GM23338 (cell line): ENCODE results near the gene ANKMY2. TPM values are rescaled to one million over a fixed set of nuclear protein-coding genes. Genes with fewer than 3 reads are reported as not detected.

Experiments used
- ATAC-seq: fragments of 200-7000 bp; cut with Tn5 transposase; 3 replicates; pipeline ENCODE4 v1.9.1; 2020
- DNase-seq: peaks from one replicate; pipeline ENCODE4 v3.0.0-alpha.2; 2015; ENCODE audit warnings: low spot score
- H2AFZ ChIP-seq: fragments of 200-600 bp; sonication (generic); 2 replicates; pipeline ENCODE4 v1.8.0; 2016; ENCODE audit warnings: antibody characterized with exemption, mild to moderate bottlenecking, moderate library complexity
- H3F3A ChIP-seq: fragments of 200-600 bp; sonication (generic); replicated peaks from 2 replicates; pipeline ENCODE4 v1.8.0; 2017; ENCODE audit warnings: antibody characterized with exemption, mixed run types, low read depth
- H3K27ac ChIP-seq: fragments of 200-600 bp; sonication (generic); 2 replicates; pipeline ENCODE4 v1.6.1; 2016; ENCODE audit warnings: low read depth
- H3K27me3 ChIP-seq: fragments of 200-600 bp; sonication (generic); 2 replicates; pipeline ENCODE4 v1.8.0; 2016; ENCODE audit warnings: mild to moderate bottlenecking, mixed run types, moderate library complexity; ENCODE audit not compliant: insufficient read depth
- H3K36me3 ChIP-seq: fragments of 200-600 bp; sonication (generic); 2 replicates; pipeline ENCODE4 v1.8.0; 2016; ENCODE audit warnings: mild to moderate bottlenecking; ENCODE audit not compliant: insufficient read depth
- H3K4me1 ChIP-seq: fragments of 200-600 bp; sonication (generic); 2 replicates; pipeline ENCODE4 v1.8.0; 2016; ENCODE audit warnings: mild to moderate bottlenecking, moderate library complexity; ENCODE audit not compliant: insufficient read depth
- H3K4me2 ChIP-seq: fragments of 200-600 bp; sonication (generic); 2 replicates; pipeline ENCODE4 v1.7.1; 2017; ENCODE audit warnings: mixed run types
- H3K4me3 ChIP-seq: fragments of 200-600 bp; sonication (generic); 2 replicates; pipeline ENCODE4 v1.6.1; 2016; ENCODE audit warnings: mixed run types
- H3K79me2 ChIP-seq: fragments of 200-600 bp; sonication (generic); replicated peaks from 2 replicates; pipeline ENCODE4 v1.8.0; 2017; ENCODE audit warnings: mild to moderate bottlenecking; ENCODE audit not compliant: insufficient read depth
- H3K9me2 ChIP-seq: fragments of 200-600 bp; sonication (generic); 2 replicates; pipeline ENCODE4 v1.8.0; 2017; ENCODE audit not compliant: insufficient read depth
- H4K20me1 ChIP-seq: fragments of 200-600 bp; sonication (generic); replicated peaks from 2 replicates; pipeline ENCODE4 v1.8.0; 2017; ENCODE audit warnings: mild to moderate bottlenecking; ENCODE audit not compliant: insufficient read depth
- H3K27ac Mint-ChIP-seq: 2 replicates; pipeline ENCODE4 v1.8.0; 2020; ENCODE audit warnings: inconsistent platforms, mild to moderate bottlenecking, moderate library complexity, mixed read lengths
- H3K27me3 Mint-ChIP-seq: 3 replicates; pipeline ENCODE4 v1.8.0; 2022; ENCODE audit warnings: low read depth, mild to moderate bottlenecking, moderate library complexity, mixed read lengths, inconsistent platforms; ENCODE audit not compliant: insufficient read depth, poor library complexity
- H3K36me3 Mint-ChIP-seq: 3 replicates; pipeline ENCODE4 v1.8.0; 2021; ENCODE audit warnings: low read depth, mild to moderate bottlenecking, inconsistent platforms, moderate library complexity, mixed read lengths
- H3K4me1 Mint-ChIP-seq: 3 replicates; pipeline ENCODE4 v1.8.0; 2020; ENCODE audit warnings: mild to moderate bottlenecking, inconsistent platforms, mixed read lengths
- H3K4me3 Mint-ChIP-seq: 3 replicates; pipeline ENCODE4 v1.8.0; 2021; ENCODE audit warnings: moderate library complexity, mild to moderate bottlenecking, inconsistent platforms, mixed read lengths
- H3K9me3 Mint-ChIP-seq: 3 replicates; pipeline ENCODE4 v1.8.0; 2020; ENCODE audit warnings: moderate library complexity, mild to moderate bottlenecking, inconsistent platforms, mixed read lengths
- CREB1 ChIP-seq: fragments of 250-450 bp; sonication (Bioruptor Pico); IDR thresholded peaks from 2 replicates; pipeline ENCODE4 v1.5.0; 2020; ENCODE audit warnings: low read depth, mild to moderate bottlenecking, moderate library complexity
- STAT1 ChIP-seq: IDR thresholded peaks from one replicate; pipeline ENCODE4 v1.6.1; 2016; ENCODE audit warnings: antibody characterized with exemption; ENCODE audit not compliant: unreplicated experiment
- ZNF114 ChIP-seq: fragments of 250-450 bp; sonication (Bioruptor Pico); IDR thresholded peaks from 2 replicates; pipeline ENCODE4 v1.5.0; 2020; ENCODE audit warnings: mild to moderate bottlenecking, moderate library complexity
- ZNF331 ChIP-seq: fragments of 250-450 bp; sonication (Bioruptor Pico); IDR thresholded peaks from 2 replicates; pipeline ENCODE4 v1.5.0; 2020; ENCODE audit warnings: low read depth, mild to moderate bottlenecking, moderate library complexity
- polyA plus RNA-seq: library from polyadenylated mRNA; unstranded; fragments of >200 nt; fragmentation: Nextera tagmentation; extraction: Ambion mirVana; gene quantifications from 2 replicates; pipeline ENCODE4 v1.2.1, GENCODE V29; 2016
- total RNA-seq: library from RNA; depleted of rRNA; stranded (reverse); fragments of >200 nt; shearing (Covaris generic); gene quantifications from 2 replicates; pipeline ENCODE4 v1.2.3, GENCODE V29; 2014
- TF ChIP-seq, protein P1 (sequence below): fragments of 250-450 bp; sonication (Bioruptor Pico); IDR thresholded peaks from 2 replicates; pipeline ENCODE4 v1.5.0; 2020; ENCODE audit warnings: mild to moderate bottlenecking, moderate library complexity
- TF ChIP-seq, protein P2 (sequence below): IDR thresholded peaks from one replicate; pipeline ENCODE4 v1.6.1; 2018; ENCODE audit warnings: antibody characterized with exemption; ENCODE audit not compliant: unreplicated experiment

ANKMY2 gene
- total and polyA plus RNA-seq, 2 experiments from 2014 or later, result 4.4 to 9.5 TPM

DNA sequence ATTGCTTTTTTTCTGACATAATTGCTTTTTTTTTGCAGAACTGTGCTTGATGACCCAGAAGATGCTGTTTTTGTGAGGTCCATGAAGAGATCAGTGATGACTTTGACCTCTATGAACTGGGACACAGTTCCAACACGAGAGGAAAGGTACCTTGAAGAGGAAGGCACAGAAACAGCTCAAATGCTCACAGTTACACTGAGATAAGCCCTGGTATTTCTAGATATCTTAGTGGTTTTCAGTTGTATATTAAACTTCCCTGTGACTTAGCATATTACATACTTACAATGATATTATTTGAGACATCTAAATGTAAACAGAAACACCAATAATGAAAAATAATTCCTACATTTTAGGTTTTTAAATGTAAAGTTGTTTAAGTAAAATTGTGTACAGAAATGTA, 64.3 kb downstream of the ANKMY2 start (continued):
- TF ChIP-seq, protein P1, sequence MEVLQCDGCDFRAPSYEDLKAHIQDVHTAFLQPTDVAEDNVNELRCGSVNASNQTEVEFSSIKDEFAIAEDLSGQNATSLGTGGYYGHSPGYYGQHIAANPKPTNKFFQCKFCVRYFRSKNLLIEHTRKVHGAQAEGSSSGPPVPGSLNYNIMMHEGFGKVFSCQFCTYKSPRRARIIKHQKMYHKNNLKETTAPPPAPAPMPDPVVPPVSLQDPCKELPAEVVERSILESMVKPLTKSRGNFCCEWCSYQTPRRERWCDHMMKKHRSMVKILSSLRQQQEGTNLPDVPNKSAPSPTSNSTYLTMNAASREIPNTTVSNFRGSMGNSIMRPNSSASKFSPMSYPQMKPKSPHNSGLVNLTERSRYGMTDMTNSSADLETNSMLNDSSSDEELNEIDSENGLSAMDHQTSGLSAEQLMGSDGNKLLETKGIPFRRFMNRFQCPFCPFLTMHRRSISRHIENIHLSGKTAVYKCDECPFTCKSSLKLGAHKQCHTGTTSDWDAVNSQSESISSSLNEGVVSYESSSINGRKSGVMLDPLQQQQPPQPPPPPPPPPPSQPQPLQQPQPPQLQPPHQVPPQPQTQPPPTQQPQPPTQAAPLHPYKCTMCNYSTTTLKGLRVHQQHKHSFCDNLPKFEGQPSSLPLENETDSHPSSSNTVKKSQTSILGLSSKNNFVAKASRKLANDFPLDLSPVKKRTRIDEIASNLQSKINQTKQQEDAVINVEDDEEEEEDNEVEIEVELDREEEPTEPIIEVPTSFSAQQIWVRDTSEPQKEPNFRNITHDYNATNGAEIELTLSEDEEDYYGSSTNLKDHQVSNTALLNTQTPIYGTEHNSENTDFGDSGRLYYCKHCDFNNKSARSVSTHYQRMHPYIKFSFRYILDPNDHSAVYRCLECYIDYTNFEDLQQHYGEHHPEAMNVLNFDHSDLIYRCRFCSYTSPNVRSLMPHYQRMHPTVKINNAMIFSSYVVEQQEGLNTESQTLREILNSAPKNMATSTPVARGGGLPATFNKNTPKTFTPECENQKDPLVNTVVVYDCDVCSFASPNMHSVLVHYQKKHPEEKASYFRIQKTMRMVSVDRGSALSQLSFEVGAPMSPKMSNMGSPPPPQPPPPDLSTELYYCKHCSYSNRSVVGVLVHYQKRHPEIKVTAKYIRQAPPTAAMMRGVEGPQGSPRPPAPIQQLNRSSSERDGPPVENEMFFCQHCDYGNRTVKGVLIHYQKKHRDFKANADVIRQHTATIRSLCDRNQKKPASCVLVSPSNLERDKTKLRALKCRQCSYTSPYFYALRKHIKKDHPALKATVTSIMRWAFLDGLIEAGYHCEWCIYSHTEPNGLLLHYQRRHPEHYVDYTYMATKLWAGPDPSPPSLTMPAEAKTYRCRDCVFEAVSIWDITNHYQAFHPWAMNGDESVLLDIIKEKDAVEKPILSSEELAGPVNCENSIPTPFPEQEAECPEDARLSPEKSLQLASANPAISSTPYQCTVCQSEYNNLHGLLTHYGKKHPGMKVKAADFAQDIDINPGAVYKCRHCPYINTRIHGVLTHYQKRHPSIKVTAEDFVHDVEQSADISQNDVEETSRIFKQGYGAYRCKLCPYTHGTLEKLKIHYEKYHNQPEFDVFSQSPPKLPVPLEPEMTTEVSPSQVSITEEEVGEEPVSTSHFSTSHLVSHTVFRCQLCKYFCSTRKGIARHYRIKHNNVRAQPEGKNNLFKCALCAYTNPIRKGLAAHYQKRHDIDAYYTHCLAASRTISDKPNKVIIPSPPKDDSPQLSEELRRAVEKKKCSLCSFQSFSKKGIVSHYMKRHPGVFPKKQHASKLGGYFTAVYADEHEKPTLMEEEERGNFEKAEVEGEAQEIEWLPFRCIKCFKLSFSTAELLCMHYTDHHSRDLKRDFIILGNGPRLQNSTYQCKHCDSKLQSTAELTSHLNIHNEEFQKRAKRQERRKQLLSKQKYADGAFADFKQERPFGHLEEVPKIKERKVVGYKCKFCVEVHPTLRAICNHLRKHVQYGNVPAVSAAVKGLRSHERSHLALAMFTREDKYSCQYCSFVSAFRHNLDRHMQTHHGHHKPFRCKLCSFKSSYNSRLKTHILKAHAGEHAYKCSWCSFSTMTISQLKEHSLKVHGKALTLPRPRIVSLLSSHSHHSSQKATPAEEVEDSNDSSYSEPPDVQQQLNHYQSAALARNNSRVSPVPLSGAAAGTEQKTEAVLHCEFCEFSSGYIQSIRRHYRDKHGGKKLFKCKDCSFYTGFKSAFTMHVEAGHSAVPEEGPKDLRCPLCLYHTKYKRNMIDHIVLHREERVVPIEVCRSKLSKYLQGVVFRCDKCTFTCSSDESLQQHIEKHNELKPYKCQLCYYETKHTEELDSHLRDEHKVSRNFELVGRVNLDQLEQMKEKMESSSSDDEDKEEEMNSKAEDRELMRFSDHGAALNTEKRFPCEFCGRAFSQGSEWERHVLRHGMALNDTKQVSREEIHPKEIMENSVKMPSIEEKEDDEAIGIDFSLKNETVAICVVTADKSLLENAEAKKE (CRISPR knock-in tag), result no peak
- no peak for TF ChIP-seq ZNF331 (CRISPR knock-in tag)

DNA sequence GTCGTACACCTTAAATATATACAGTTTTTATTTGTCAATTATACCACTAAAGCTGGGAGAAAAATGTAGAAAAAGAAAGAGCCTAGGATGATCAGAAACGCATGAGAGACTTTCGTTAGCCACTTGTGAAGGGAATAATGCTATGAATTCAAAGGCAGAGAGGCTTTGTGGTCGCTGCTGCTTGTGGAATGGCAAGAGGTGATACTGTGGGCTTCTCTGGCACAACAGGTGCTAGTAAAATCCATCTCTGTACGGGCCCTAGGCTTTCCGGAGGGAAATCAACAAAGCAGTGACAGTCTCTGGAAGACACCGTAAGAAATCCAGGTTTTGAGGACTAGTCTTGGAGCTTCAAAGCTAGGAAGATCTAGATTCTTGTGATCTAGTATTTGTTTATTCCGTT, 66.3 kb downstream of the ANKMY2 start:
- H2AFZ ChIP-seq, result no peak overlapping the region
- H3K27ac Mint-ChIP-seq, result no peak overlapping the region
- no peaks in the 10 kb centered on the region; the same call in 2 of the 3 replicates for H3K9me3 Mint-ChIP-seq
- TF ChIP-seq STAT1, result no peak
- TF ChIP-seq CREB1 (CRISPR knock-in tag), result no peak
- TF ChIP-seq, protein P2, sequence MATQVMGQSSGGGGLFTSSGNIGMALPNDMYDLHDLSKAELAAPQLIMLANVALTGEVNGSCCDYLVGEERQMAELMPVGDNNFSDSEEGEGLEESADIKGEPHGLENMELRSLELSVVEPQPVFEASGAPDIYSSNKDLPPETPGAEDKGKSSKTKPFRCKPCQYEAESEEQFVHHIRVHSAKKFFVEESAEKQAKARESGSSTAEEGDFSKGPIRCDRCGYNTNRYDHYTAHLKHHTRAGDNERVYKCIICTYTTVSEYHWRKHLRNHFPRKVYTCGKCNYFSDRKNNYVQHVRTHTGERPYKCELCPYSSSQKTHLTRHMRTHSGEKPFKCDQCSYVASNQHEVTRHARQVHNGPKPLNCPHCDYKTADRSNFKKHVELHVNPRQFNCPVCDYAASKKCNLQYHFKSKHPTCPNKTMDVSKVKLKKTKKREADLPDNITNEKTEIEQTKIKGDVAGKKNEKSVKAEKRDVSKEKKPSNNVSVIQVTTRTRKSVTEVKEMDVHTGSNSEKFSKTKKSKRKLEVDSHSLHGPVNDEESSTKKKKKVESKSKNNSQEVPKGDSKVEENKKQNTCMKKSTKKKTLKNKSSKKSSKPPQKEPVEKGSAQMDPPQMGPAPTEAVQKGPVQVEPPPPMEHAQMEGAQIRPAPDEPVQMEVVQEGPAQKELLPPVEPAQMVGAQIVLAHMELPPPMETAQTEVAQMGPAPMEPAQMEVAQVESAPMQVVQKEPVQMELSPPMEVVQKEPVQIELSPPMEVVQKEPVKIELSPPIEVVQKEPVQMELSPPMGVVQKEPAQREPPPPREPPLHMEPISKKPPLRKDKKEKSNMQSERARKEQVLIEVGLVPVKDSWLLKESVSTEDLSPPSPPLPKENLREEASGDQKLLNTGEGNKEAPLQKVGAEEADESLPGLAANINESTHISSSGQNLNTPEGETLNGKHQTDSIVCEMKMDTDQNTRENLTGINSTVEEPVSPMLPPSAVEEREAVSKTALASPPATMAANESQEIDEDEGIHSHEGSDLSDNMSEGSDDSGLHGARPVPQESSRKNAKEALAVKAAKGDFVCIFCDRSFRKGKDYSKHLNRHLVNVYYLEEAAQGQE, result no peak
- TF ChIP-seq, protein P1 (CRISPR knock-in tag), result no peak
- TF ChIP-seq ZNF114 (CRISPR knock-in tag), result no peak

More for the DNA sequence above, 66.3 kb downstream of the ANKMY2 start:
- no peak for ATAC-seq
- Histone ChIP-seq H3K4me3 (no peak overlapping the region), H3F3A (no peaks in the 10 kb centered on the region), H3K27me3 (no peaks in the 10 kb centered on the region), H3K4me1 (no peaks in the 10 kb centered on the region), H4K20me1 (no peaks in the 10 kb centered on the region), H3K27ac (no peak overlapping the region), H3K9me2 (no peaks in the 10 kb centered on the region), H3K36me3 (no peaks in the 10 kb centered on the region), H3K4me2 (no peak overlapping the region), H3K79me2 (no peaks in the 10 kb centered on the region)
- H3K36me3 Mint-ChIP-seq, result no peaks in the 10 kb centered on the region; the same call in 2 of the 3 replicates
- H3K4me1 Mint-ChIP-seq, result peaks cover 4% of the 10 kb centered on the region; the same call in 2 of the 3 replicates
- peaks cover 2% of the 10 kb centered on the region for H3K27me3 Mint-ChIP-seq
- no peak overlapping the region for H3K4me3 Mint-ChIP-seq
- DNase-seq, result no peak
